UCSD-AML1 (cell line): Measurements from ENCODE around the gene CLSTN2.

Experiments used
- DNase-seq: peaks from one replicate; lab custom pipeline; 2025; ENCODE audit not compliant: unreplicated experiment; lab: John Stamatoyannopoulos, UW

The CLSTN2 gene

DNA sequence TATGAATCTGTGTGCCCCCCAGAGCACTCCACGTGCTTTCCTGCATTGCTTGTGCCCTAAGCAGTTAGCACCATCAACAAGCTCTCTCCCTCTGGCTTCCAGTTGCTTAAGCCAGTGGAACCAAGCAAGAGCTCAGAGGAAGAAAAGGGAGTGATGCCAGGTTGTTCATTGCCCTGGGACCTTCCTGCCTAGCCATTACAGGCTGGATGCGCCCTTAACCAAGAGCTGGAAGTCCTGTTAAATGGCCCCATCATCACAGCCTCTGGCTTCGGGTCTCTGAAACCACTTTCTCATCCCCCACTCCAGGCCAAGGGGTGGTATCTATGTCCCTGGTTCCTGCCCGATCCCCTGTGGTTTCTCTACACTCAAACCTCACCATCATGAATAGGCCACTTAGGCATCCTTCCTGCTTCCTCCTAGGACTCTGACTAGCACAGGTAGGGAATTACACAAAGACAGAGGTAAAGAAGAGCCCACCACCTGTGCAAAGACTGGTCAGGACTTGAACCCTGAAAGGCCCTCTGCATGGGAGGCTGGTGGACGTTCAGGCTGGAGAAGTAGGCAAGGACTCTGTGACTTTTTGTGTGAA, 433.3 kb downstream of the CLSTN2 start:
- no peak for DNase-seq

DNA sequence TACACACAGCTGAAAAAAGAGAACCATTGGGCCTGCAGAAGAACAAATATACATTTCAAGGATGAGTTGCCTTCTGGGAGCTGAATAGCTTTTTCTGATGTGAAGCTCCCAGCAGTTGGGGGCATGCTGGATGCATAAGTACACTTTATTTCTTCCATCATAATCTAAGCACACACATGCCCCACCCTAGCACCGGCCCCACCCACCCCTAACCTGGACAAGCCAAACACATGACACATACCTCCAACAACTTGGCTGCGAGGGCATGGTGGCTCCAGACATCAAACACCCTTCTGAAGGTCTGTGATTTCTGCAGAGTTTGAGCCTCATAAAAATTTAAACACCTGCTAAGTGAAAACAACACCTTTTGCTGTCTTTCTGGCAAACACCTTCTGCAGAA, 435.7 kb downstream of the CLSTN2 start:
- DNase-seq = no peak

DNA sequence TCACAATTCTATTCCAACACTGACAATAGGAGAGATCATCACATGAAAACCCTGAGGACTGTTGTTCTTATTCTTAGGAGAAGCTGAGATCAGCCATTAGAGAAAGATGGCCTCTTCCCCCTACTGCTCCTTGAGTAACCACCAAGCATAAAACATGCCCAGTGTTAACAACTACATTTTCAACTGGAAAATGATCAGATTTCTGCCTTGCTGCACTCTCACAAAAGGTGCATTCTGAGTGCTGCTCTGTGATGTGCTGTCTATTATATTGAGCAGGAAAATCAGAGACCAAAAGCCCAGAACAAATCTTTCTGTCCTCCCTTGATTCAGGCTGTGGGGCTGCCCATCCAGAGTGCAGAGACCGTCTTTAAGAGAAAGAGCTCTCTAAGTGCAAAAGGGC, 438.2 kb downstream of the CLSTN2 start:
- DNase-seq = no peak

DNA sequence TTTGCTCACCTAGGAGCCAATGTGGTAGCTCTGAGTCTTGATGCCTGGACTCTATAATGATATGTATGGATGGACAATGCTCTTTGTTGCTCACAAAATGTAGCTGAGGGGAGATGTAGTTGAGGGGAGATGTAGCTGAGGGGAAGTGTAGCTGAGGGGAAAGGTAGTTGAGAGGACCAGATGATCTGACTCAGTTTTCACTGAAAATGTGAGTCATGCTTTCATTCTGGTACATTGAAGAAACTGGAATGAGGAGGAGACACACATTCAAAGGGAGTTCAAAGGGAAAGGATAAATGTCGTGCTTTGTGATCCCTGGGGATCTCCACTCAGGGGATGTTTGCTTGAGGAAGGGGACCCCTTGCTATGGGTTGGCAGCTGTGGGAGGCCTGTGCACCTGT, 440.0 kb downstream of the CLSTN2 start:
- no peak for DNase-seq

DNA sequence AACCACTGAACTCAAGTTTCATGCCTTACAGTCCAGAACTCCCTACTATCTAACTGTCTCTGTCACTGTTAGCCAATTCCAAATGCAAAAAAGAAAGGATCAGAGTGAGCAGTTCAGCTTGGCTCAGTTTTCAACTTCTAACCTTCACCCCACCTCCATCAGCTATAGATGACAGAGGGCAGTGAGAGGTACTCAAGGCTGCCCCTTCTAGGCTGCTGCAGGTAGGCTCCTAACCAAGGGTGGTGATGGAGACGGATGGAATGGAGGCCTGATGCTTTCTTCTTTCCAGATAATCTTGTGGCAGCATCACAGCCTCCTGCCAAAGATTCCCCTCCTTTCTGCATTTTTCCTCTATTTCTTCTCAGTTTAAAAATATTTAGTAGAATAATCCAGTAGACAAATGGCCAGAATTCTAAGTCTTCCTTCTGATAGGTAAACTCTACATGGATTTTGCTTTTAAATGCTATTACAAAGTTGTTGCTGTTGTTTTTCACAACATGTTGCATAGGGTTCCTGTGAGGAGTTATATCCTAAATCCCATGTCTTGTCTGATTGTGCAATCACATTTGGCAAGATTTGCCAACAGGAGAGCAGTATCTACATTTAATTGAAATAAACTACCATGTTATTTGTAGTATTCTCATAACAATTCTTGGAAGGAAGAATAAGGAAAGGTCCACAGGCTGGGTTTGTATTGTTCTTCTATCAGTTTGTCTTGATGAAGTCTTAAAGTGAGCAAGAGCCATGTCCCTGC, 441.3 kb downstream of the CLSTN2 start:
- DNase-seq = no peak

DNA sequence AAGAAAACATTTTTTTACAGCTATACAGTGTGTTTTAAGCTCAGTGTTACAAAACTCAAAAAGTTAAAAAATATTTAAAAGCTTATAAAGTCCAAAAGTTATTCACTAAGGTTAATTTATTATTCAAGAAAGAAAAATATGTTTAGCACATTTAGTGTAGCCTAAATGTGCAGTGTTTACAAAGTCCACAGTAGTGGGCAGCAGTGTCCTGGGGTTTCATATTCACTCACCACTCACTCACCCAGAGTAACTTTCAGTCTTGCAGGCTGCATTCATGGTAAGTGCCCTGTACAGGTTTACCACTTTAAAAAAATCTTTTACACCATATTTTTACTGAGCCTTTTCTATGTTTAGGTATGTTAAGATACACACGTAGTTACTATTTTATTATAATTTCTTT, 442.7 kb downstream of the CLSTN2 start:
- no peak for DNase-seq

DNA sequence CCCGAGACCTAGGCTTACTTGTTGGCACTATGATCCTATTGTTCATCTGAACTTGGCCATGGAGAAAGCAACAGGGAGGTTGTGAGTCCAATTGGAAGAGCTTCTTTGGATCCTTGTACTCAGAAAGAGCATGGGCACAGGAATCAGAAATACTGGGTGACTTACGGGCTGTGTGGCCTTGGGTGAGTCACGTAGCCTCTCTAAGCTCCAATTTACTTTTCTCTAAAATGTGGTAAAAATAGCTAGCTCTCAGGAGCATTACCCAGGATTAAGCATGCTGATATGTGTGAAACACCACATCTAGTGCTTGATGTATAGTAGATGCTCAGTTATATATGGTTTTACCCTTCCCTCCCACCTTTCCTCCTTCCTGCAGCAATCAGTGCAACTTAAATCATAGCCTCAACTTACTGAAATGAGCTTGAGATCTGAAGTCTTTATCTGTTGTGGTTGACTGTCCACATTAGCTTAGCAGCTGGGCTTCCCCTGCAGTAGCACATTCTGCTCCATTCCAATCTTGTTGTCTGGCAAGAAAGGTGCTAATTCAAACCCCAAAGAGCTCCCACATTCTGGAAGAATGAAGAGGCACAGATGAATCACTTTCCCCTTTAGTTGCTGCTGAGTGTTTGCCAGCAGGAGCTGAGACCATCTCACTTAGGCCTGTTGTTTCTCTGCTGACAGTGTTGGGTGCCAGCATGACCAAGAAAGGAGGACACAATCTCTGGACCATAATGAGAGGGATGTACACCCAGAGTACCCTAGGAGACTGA, 443.8 kb downstream of the CLSTN2 start:
- DNase-seq = no peak

DNA sequence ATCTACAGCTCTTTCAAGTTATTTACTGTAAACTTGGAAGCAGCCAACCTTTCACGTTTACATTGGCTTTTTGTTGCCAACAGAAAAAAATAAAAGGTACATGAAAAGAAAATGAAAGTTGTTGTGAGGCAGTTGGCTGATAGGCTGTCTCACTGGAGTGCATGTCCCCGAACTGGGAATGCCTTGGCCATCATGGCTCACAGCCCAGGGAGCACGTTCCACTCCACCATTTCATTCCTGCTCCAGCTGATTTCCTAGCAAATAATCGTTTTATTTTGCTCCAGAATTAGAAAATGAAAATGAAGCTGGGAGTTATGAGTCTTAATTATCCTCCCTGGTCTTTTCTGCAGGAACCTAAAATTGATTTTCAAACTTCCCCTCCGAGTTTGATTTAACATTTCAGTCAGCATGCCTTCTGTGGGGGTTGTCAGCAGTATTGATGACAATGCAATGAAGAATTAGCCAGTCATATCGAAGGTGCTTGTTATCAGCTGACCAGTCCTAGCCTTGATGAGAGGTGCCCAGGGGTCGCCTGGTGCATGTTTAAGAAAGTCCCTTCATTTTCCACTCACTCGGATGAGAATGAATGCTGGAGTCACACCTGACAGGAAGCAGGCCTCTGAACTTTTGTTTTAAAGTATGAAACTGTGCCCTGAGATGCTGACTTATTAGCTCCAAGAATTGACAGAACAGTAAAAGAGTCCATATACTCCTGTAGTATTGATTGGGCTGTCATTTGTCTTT, 449.2 kb downstream of the CLSTN2 start:
- DNase-seq = no peak

DNA sequence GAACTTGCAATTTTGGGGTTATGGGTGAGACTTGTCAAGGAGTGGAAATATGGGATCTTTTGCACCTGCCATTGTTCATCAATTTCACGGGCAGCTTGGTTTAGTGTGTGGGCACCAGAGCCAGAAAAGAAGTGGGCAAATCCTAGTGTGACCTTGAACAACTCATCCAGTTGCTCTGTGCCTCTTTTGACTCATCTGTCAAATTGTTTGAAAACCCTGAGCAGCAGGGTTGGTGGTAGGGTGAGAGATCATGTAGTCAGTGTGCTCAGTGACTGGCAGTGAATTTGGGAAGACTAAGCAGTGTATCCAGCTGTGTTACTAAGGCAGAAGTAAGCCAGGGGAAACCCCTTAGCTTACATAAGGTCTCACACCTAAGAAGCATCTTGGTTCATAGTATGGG, 449.9 kb downstream of the CLSTN2 start:
- DNase-seq = no peak

DNA sequence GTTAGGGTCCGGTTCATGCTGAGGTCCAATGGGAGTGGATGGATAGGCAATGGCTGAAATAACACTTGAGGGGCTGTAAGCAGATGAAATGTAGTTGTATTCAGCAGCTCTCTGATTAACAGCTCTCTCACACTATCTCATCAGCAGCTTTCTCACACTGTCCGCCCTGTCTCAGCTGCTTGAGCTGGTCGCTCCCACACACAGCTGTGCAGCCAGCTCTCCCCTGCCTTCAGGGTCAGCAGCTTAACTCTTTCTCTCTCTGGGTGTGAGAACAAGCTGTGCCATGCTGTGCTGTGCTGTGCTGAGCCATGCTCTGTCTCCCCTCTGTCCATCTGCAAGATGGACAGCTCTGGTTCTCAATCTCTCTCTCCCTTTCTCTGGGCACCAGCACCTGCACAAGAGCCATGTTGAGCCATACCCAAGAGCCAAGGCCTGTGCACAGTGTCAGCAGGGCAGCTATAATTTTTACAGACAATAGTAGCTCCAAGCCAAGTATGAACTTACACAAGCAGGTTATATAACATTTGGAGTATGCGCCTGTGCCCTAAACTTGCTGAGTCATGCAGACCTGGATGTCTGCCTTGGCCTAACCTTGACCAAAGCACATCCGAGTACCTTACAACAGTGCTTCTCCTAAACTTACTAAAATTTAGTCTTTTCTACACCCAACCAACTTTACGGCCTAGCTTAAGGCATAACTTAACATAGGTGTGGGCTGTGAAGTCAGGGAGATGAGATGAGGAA, 451.5 kb downstream of the CLSTN2 start:
- DNase-seq = no peak

DNA sequence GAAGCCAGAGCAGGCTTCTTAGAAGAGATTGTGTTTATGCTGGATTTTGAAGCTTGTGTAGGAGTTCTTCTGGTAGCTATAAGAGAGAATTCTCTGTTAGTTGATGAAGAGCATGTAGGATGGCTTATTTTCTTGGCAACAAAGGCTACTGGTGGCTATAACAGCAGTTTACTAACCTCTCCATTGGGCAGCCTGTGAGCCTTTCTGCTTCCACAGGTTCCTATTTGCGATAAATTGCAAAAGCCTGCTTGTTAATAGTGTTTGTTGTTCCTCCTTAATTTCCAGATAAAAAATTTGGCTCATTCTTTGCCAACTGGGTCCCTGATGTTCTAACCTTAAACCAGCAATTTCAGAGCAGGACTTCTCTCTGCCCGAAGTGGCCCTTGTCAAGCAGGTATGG, 452.3 kb downstream of the CLSTN2 start:
- no peak for DNase-seq

DNA sequence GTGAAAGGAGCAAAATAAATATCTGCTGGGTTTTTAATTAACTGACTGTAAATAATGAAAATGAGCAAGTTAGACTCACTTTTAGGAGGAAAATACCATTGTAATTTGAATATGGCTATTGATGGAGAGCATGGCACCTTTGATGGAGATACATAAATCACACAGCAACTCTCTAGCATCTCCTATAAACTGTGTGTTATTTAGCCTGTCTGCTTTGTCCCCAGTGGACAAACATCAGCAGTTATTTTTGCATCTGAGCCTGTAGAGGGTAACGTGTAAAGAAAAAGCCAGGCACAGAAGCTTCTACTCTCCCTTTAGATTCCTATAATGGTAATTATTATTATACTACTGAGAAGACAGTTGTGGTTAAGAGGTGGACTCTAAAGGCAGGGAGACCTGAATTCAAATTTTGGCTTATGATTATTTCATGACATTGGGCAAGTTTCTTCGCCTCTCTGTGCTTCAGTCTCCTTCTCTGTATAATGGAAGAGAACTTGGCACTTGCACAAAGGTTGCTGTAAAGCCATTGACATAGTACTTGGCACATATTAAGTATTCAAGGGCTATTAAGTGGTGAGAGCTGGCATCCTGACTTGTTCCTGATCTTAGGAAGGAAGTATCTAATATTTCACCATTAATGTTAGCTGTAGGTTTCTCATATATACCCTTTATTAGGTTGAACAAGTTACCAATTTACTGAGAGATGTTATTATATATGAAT, 453.4 kb downstream of the CLSTN2 start:
- no peak for DNase-seq

DNA sequence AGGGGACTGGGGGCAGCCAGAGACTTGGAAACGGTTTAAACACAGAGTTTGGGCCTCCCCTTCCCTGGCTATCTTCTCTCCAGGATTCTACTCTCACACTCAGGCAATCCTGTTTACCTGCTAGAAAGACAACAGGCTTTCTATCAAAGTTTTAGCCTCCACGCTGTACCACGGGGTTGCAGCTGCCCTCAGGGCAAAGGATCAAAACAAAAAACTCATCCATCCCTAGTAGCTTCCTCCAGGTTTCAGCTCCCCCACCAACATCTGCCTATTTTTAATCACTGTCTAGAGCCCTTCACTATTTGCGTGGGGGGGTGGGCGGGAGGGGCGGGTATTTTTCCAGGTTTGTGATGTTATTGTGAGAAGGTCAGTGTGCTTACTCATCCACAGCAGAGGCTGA, 456.1 kb downstream of the CLSTN2 start:
- no peak for DNase-seq

DNA sequence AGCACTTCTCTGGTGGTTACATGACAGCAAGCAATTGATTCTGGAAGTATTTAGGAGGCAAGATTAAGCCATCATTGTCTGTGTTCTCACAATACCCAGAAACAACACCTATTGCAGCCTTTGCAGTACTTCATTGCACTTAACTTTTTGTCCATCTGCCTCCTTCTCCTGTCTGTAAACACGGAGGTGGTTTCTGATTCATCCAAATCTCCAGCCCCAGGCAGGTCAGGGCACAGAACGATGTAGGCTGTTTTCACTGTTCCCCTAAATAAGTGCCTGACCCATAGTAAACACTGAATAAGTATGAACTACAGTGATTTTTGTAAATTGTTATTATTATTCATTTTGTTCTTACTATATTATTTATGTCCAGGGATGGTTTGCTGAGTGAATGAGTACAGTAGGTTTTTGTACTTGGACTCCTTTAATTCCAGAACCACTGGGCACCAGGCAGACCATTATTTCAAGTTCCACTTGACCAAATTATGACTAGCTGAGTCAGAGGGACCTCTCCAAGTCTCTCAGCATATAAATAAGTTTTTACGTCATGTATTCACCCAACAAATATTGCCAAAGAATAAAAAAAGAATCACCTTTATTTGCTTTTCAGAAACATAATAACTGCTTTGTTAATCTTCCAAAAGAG, 459.6 kb downstream of the CLSTN2 start:
- no peak for DNase-seq

DNA sequence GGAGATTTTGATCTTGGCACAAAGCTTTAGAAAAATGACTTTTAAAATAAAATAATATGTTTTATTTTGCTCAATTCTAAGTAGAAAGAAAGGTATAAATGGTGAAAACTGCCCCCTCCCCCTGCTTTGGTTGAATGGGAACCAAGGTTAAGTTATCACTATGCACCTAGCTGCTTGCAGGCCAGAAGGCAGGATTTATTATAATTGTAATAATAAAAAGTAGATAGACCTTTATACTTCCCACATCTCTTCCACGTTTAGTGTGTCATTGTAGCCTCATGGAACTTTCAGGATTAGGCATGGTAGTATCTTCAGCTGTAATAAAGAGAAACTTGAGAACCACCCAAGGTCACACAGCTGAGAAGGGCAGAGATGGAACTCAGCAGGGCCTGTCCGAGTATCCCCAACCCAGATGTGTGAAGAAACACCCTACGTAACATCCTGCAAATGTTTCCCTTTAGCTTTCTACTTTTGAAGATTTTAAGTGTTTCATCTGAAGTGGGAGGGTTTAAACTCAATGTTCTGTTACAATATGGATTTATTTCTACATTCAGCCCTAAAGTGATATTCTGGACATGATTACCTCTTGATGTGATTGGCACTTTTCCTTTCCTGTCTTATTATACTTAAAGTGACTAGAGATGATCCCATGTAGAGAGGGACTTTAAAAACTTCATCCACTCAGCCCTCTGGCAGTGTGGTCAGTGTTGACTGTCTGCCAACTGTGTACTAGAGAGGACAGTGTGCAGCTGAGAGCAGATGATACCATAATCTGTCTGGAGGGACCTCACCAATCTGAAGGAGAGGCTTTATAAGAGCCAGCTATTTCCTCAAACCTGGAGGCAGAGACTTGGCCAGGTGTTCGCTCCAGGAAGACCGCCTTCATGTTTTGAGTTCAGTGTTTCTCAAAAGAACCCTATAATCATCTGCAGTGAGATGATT, 460.4 kb downstream of the CLSTN2 start:
- DNase-seq = no peak

DNA sequence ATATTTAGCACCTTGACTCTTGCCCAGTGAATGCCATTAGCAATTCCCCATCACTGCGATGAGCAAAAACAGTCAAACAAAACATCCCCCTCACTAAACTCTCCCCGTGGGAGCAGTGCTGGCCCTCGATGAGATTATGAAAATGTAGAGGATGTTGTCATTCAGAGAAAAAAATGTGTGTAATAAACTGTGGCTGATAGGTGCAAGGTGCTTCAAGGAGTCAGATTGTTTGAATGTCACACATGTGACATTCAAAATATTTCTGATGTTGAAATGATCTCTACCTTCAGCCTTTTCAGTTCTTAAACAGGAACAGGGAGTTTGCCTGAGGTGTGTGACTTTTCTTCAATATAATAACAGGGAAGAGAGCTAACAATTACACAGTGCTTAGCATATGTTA, 461.1 kb downstream of the CLSTN2 start:
- no peak for DNase-seq

DNA sequence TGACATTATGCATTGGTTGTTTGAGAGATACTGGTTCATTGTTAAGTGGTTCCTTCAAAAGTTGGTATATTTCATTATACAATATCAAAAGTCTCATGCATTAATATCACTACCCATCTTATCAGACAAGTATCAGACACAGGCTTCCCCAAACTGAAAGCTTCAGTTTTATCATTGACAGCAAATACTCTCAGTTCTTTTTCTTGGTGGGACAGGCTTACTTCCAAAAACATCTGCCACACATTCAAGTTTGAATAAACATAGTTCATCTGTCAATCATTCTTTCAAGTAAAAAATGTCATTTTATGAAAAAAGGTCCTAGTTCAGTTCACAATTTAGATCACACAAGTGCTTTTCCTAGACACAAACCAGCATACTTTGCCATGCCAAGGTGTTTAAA, 462.9 kb downstream of the CLSTN2 start:
- DNase-seq = no peak

DNA sequence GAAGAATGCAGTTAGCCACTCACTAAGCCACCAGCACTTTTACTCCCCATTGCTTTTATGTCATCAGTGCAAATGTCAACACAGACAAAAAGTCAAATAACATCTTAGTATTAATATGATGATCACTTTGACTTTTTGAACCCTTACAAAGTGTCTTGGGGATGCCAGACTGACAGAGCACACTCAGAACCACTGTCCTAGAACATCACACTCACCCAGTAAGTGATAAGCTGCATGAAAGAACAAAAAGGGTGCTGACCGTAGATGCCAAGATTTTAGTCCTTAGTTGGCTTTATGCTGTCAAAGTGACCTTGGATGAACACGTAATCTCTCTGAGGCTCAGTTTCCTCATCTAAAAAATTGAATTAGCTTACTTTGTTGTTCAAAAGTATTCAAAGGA, 463.4 kb downstream of the CLSTN2 start:
- no peak for DNase-seq

DNA sequence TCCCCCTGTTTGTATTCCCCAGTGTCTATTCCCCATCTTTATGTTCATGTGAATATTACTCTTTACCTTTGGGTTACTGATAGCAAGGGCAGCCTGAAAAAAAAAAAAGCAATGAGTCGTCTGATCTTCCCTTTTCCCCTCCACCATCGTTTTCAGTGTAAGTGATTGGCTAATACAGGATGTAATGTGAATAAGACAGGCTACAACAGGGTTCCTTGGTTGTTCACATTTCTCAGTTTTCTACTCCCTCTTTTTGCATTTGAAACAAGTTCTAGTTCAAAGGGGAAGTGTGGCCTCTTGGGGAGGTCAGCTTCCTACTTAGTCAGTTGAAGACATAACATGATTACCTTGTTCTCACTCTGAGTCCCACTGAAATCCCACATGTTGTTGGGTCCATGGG, 464.9 kb downstream of the CLSTN2 start:
- no peak for DNase-seq
